IPS-NIHi7 (cell line): Measurements from ENCODE around the gene CC2D1B.

ENCODE experiments used
- DNase-seq: peaks from one replicate; pipeline ENCODE4 v3.0.0; 2012; ENCODE audit warnings: mixed read lengths; ENCODE audit errors: extremely low spot score

Gene CC2D1B

DNA sequence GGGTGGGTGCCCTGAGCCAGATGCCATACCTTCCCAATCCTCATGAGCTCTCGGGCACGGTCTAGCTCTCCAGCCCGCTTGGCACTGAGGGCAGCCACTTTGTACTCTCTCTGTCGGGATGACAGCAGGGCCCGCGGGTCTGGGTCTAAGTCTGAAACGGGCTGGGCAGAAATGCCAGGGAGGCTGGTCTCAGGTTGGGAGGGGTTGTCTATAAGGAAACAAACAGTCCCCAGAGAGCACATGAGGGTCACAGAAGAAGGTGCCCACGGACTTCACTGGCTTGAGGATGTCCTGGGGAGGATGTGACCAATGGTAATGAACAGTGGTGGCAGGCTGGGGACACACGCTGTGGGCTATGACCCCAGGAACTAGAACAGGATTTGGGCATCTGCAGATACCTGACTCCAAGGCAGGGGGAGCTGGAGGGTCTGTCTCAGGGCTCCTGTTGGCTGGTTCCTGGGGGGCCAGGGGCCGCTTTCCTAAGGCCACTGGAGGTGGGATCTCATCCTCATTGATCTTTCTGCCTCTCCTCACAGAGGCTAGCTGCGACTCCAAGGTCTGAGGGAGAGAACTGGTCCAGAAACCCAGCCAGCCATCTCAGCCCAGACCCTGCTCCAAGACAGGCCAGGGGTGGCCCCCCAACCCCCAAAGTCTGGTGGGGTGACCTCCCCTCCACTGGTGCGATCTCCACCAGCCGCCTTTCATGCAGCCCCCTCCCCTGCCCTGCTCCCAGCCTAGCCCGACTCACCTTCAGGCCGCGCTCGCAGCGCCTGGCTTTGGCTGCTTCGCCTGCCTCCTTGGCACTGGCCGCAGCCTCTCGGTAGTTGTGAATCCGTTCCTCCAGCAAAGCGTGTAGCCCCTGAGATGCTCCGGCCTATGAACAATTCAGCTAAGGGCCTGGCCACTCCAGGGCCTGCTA, 6.1 kb downstream of the CC2D1B start:
- DNase-seq = no peak

DNA sequence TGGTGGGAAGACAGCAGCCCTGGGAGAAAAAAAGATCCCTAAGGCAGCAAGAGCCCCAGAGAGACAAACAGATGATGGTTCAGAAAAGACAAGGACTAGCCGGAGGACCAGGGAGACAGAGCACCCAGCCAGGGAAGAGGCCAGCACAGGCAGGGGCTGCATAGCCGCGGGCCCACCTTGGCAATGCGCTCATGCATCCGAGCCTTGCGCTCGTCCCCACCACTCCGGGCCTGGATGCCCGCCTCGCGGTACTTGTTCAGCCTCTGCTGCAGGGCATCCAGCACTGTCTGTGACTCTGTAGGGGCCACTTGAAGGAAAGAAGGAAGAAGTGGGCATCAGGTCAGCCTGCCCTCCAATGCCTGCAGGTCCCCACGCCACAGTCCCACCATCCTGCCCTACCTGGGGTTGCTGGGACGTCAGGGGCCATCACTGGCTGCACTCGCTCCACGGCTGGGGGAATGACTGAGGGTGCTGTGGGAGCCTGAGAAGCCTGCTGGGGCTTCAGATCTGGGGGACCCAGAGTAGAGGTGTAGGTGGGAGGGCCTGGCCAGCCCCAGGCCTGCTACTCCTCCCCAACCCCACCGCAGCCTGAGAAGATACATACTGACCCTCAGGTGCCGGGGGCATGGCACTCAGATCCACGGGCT, 7.0 kb downstream of the CC2D1B start:
- DNase-seq = no peak

DNA sequence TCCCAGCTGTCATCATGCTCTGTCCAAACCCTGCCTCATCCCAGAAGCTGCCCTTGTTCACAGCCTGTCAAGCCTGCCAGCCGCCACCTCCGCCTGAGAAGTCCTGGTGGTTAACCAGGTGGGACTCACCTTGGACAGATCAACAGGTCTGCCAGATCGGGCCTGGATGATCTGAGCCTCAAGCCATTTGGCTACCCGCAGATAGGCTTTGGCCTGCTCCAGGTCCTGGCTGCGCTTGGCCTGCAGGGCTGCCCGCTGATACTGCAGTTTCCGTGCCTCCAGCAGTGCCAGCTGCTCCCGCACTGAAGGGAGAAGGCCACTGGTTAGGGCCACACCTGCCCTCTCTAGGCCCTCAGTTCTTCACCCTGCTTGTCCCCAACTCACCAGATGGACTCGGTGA, 8.6 kb downstream of the CC2D1B start:
- no peak for DNase-seq

DNA sequence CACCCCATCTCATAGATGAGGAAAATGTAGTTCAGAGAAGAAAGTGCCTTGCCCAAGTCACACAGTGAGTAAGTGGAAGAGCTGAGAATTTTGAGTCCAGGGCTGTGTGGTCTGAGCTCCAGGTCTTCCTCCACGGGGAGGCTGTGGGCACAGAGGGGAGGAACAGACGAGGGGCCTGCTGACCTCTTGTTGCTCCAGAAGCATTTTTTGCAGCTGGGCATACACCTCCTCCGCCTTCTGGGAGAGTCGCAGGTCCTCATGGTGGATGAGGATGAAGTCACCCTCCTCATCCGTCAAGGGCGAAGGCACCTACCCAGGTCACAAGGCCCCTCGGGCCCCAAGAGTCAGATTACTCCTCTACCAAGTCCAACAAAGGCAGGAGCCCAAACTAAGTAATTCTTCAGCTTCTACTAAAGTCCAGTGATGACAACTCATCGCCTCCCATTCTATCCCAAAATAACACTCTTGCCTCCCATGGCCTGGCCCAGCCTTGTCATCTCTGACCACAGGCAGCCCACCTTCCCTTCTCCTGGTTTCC, 9.1 kb downstream of the CC2D1B start:
- DNase-seq = no peak

DNA sequence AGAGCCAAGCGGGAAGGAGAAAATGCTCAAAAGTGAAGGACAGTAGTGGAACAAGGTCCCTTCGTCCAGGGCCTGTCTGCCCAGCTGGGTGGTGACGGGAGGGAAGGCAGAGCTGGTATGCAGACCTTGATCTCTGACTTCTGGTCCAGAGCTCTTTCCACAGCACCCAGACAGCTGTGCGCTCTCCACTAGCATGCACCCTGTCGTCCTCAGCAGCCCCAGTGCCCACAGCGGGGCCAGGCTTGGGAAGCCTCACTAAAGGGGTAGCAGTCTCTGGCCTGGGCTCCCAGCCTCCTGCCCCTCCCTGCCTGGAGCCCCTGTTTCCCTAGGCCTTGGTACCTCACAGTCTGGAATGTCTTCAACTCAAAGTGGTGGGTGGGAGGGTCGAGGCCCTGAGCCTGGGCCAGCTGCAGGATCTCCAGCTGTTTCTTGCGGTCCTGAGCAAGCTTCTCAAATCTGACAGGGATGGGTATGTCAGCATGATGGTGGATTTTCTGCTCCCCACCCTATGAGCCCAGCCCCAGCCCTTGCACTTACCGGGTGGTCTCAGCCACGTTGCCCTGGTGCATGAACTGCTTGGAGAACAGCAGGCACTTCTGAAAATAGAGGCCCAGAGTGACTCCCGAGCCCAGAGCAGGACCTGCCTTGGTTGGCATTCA, 10.0 kb downstream of the CC2D1B start:
- no peak for DNase-seq

DNA sequence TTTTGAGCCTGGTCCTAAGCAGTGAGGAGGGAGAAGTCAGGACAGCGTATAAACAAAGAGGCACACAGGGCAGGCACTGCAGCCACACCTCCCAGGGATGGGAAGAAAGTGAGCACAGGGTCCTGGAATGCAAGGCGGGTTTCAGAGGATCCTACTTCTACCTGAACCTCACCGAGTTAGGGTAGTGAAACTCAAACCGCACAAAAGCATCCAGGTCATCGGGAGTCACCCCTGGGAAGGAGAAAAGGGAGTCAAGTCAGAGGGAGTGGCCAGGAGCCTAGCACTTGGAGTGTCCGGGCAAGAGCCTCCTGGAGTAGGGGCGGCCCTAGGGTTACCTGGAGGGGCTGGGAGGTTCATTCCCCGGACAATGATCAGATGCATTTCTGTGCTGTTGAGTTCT, 10.6 kb downstream of the CC2D1B start:
- DNase-seq = no peak

DNA sequence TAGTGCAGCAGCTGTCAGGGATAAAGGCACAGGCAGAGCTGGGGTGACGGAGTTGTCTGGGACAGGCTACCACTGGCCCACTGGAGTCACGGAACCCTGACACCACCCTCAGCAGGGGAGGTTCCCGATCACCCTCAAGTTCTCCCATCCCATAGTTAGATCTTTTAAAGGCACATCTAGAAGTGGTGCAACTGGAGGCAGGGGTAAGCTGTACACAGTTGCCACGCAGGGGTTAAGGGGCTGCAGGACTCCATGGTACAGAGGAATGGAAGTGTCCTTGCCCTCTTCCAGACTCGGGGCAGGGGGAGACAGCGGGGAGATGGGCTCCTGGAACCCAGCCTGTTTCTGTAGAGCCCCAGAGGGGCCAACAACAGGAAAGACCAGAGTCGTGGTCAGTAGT, 13.3 kb downstream of the CC2D1B start:
- DNase-seq = no peak

DNA sequence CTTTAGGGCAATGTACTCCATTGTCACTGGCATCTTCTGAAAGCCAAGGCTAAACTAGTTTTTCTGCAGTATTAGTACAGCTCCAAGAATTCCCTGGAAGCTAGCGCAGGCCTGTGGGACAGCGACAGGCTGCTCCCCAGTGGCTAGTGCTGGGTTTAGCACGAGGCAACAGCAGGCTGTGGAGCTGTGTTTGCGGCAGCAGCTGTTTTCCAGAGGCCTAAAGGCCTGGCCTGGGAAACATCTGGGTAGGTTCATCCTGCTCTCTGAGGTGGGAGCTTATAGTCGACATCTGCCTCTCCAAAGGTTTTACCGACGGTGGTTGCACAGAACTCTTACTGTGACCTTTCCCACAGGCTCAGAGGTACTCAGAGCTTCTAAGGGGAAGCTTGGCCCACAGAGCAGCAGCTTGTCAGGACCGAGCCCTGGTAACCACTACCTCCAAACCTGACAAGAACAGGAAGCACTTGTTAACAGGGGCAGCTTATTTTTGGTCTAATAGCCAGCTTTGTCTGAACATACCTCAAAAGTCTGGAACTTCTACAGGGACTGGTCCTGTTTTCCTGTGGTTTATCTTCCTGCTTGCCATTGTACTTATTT, 17.2 kb downstream of the CC2D1B start:
- peak; percentile 82 for DNase-seq

DNA sequence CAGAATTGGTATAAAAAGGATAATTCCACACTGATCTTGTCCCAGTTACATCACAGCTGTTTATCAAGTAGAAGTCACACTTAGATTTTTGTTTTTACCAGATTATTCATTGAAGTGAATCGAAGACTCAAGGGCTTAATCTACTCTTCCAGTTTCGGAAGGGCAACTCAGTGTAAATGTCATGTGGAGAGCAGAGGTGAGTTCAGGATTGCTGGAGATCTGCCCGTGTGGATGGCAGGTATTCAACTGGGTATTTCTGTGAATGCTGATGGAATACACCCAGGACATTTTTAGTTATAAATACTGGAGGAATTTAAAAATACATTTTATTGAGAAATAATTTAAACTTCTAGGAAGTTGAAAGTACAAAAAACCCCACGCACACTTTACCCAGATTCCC, 19.4 kb downstream of the CC2D1B start:
- no peak for DNase-seq

DNA sequence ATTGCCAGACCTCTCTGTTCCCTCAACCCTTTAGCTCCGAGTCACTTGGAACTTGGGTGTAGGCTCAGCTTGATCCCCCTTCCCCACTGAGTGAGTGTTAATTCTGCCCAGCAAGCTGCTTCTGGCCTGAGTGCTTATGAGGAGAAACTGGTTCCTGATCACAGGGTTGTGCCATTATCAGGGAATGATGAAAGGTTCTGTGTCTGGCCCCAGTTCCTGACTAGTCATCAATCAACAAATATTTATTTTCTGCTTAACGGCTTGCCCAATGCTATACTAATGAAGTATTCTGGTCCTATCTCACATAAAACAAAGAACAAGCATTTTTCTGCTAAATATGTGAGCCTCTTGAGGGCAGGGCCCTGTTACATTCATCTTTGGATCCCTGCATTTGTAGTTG, 20.8 kb downstream of the CC2D1B start:
- DNase-seq = no peak

DNA sequence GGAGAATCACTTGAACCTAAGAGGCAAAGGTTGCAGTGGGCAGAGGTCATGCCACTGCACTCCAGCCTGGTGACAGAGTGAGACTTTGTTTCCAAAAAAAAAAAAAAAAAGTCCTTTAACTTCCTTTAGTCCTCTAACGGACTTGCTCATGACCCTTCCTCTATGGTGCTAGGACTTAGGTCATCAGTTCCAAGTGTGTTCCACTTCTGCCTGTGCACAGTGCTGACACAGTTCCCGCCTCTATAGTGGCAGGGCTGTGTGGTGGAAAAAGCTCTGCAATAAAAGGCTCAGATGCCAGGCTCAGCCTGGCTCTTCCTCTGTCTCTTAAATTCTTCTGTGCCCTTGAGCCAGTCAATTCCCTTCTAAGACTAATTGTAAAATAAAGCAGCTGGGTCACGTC, 22.0 kb downstream of the CC2D1B start:
- DNase-seq = no peak

DNA sequence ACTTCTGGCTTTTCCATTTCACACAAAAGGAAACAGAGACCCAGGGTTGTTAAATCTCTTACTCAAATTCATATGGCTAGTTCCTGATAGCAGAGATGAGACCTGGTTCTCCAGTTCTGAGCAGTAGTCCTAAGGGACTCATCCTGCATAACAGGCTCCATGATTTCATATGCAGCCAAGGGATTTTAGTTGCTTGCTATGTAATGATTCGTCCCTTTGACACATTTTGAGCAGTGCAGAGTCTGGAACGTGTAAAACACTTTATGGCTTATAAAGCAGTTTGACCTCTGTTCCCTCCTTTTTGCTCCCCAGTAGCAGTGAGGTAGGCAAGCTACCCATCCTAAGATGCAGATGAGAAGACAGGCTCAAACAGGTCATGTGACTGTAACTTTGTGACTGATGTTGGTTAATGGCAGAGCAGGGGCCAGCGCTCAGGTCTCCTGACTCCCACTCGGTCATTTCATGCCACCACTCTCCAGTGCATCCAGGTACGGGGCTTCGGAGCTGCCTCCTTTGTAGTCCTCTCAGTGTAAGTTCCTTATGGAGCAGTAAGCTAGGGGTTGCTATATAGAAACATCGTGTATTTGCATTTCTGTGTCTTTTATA, 24.2 kb downstream of the CC2D1B start:
- no peak for DNase-seq

DNA sequence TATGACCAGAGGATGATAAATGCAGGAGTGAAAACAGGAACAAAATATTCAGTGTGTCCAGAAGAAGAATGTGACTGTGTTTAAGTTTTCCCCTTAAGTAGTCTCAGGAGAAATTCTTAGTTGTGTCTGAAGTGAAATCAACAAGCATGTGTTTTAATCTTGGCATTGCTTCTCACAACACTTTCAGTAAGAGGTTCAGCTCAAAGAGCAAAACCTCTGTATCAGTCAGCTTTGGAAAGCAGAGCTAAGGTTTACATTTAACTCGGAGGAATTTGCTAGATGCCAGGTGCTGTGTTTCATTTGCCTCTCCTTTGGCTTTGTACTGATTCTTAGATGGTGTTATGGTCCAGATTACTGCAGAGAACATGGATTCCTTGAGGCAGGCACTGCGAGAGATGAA, 28.6 kb downstream of the CC2D1B start:
- DNase-seq = no peak

DNA sequence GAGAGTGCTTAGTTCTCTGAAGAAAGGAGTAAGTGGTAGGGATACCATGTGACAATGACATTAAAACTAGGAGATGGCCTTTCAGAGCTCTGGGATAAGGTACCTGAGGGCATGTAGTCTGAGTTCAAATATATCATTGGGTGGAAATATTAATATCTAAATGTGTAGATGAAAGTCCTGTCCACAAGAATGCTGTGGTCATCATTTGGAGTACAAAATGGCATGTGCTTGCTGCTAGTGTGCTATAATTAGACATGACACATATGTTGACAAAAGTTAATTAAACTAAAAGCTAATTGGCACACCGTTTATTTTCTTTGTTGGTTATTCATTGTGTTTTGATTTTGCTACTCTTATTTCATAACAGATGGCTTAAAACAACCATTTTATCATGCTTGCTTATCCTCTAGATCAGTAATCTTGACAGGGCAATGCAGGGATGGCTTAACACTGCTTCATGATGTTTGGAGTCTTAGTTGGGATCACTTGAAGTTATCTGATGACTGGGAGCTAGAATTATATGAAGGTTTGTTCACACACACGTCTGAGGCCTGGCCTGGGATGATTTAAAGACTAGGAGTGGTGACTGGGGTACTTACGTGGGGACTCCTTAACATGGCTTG, 31.0 kb downstream of the CC2D1B start:
- no peak for DNase-seq

DNA sequence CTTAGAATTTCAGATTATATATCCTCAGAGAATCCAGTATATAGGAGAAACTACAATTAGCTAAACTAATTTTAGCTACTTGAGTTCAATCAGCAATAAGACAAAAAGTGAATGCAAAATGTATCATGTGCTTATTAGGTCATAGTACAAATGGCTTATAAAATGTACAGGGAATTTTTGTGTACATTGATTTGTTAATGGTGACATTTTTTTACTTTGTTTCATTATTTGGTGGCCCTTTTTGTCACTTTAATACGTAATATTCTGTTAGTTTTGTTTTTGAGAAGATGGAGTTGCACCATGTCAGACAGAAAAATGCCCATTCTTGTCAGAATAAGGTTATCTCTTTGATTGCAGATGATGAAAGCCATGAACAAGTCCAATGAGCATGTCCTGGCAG, 33.6 kb downstream of the CC2D1B start:
- no peak for DNase-seq

DNA sequence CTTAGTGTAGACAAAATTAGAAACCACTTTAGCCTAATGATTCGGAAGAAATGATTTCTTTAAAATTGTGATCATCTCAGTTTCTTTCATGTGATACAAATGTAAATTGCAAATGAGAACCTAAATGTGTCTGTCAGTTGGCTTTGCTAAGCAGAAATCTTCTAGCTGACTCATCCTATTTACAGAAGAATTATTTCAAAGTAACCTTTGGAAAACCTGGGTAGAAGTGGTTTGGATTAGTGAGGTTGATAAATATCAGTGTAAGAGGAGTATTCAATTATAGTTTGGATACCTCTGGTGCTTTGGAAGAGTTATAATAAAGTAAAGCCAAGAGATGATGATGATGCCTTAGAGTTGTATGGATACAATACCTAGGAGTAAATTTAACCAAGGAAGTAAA, 37.4 kb downstream of the CC2D1B start:
- no peak for DNase-seq

DNA sequence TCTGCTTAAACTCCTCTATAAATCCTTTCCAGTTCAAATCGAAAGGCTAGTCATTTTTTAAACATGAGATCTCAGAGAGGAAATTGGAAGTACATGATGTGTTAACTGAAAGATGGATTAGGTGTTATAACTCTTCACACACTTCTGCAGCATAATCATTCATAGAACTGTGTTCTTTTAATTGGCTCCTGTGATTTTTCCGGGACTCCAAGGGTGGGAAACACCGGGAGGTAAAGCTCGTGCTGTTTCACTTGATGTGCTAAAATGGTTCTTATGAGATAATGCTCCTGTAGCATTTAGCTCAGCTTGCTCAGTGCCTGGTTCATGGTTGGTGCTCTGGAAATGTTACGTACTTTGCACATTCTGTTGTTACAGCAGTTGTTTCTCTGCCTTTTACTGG, 40.2 kb downstream of the CC2D1B start:
- no peak for DNase-seq

DNA sequence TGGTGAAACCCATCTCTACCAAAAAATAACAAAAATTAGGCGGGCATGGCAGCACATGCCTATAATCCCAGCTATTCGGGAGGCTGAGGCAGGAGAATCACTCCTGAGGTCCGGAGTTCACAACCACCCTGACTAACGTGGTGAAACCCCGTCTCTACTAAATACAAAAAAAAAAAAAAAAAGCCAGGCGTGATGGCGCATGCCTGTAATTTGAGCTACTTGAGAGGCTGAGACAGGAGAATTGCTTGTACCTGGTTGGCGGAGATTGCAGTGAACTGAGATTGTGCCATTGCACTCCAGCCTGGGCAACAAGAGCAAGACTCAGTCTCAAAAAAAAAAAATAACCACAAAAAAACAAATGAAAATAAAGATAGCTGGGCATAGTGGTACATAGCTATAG, 42.3 kb downstream of the CC2D1B start:
- DNase-seq = no peak

DNA sequence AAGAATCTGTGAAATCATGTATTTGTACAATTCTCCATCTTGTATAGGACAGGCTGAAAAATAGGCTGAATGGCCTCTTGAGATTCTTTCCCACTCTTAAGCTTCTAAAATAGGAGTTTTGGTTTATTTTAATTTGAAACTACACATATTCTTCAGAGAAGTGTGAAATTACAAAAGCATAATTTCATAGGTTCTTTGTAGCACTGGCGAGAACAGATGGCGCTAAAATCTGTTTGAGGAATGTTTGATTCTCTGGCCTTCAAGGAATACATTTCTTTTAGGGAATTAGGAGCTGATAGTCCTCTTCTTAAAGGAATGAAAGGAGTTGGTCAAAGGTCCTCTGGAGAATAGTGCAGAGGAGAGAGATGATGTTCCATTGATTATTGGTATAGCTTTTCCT, 44.9 kb downstream of the CC2D1B start:
- no peak for DNase-seq

DNA sequence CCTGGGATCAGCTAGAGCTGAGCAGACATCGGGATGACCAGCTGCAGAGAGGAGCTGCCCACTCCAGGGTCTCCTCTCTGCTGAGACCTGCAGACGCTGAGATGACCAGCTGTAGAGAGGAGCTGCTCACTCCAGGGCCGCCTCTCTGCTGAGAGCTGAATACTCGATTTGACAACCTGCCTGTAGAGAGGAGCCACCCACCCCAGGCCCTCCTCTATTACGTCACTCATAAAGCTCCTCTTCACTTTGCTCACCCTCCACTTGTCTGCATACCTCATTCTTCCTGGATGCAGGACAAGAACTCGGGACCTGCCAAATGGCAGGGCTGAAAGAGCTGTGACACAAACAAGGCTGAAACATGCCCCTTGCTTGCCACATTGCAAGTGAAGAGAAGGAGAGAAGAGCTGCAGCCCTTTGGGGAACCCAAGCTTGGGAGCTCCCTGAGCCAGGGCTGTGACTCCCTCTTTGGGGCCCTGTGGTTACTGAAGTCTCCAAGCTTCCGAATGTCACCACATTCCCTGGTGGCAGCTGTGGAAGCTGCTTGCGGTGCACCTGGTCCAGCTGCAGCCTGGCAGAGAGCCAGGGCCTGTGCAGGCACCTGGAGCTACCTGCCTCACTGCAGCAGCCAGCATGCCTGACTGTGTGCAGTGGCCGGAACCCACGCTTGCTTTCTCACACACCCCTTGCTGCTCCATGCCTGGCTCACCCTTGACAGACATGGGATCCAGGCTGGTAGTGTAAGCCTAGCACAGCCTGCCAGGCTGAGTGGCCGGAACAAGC, 59.6 kb downstream of the CC2D1B start:
- no peak for DNase-seq
